A172 (cell line): ENCODE results near the gene ITPKC. TPM values are rescaled to one million over a fixed set of nuclear protein-coding genes. Genes with fewer than 3 reads are reported as not detected.
A peak's percentile ranks its signal among the peaks of the same experiment; 100 is the strongest.

ENCODE experiments used
- DNase-seq: peaks from one replicate; pipeline ENCODE4 v3.0.0-alpha.2; 2015; ENCODE audit warnings: low spot score
- total RNA-seq: library from RNA; depleted of rRNA; stranded (reverse); fragments of >200 nt; shearing (Covaris generic); gene quantifications from 2 replicates; pipeline ENCODE4 v1.2.3, GENCODE V29; 2014; rRNA removed

ITPKC gene
- 7.7 and 9.2 TPM in 2 replicates for total RNA-seq

DNA sequence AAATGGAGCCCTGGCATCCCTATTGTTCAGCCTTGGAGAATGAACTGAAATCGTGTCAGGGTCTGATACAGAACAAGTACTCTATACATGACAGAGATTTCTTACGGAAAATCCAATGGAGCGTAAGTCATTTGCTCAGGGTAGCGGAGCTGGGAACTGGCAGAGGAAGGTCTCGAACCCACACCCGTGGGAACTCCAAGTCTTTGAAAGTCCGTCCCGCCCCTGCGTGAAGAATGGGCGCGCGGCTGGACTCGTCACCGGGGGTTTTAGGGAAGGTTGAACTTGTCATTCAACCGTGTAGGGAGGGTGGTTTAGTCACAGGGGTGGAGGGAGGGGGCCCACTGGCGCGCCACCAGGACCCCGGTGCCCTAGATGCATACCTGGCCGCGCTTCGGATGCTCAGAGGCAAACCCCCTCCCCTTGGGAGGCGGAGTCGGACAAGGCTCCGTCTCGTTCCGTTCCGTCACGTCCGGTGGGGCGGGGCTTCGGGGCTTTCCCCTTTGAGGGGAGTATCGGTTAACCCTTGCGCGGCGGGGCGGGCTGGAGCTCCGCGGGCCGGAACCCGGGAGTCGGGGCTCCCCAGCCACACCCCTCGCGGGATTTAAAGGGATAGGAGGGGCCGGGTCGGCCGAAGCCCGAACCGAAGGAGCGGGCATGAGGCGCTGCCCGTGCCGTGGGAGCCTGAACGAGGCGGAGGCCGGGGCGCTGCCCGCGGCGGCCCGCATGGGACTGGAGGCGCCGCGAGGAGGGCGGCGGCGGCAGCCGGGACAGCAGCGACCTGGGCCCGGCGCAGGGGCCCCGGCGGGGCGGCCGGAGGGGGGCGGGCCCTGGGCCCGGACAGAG lies at the start of gene ITPKC, which contains the start of gene COQ8B:
Gene ITPKC (plus strand): TSS at position 631 of the 843 bp plus-strand sequence. CDS start 24 bp downstream, at position 655.
Gene COQ8B (minus strand): TSS at position 405 of the 843 bp plus-strand sequence. CDS start 2,254 bp downstream, outside the sequence.
- peak; percentile 96 for DNase-seq

DNA sequence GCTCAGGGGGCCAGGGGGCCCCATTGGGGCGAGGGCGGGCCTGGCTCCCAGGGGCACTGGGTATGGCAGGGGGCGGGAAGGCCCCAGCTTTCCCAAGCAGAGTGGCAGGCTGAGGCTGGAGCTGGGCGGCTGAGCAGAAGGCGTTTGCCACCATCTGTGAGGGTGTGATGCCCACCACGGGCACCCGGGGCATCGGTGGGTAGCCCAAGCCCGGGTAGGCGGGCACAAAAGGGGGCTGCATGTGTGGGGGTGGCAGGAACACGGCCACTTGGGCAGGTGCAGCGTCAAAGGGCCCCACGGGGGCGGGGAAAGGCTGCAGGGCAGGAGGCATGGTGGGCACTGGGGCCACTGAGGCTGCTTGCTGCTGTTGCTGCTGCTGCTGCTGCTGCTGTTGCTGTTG lies 49.3 kb upstream of the ITPKC start:
- no peak for DNase-seq

DNA sequence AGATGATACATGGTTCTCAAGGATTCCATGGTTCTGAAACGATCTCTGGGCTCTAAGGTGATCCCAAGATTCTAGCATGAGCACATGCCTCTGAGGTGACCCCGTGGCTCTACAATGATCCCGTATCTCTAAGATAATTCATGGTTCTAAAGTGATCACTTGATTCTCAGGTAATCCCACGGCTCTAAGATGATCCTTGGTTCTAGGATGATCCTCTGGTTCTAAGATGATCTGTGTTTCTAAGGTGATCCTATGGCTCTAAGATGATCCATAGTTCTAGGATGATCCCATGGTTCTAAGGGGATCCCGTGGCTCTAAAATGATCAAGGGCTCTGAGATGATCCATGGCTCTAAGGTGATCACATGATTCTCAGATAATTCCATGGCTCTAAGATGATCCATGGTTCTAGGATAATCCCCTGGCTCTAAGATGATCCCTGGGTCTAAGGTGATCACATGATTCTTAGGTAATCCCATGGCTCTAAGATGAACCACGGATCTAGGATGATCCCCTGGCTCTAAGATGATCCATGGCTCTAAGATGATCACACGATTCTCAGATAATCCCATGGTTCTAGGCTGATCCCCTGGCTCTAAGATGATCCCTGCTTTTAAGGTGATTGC lies 47.8 kb upstream of the ITPKC start:
- no peak for DNase-seq

DNA sequence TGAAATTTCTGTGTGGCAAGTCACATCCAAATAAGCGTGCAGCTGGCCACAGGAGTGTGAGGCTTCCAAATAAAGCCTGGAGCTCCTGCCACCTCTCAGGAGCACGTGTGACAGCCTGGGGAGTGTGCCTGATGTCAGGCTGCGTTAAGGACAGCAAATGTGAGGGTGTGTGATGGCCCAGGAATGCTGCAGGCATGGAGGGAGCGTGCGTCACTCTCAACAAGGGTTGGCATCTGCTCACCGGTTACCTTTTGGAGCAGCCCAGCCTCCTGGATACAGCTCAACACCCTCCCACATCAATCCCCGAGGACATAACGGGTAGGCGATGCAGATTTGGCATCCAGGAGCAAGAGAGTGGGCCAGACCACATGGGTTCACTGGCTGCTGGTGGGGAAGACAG lies 45.5 kb upstream of the ITPKC start:
- DNase-seq: no peak

DNA sequence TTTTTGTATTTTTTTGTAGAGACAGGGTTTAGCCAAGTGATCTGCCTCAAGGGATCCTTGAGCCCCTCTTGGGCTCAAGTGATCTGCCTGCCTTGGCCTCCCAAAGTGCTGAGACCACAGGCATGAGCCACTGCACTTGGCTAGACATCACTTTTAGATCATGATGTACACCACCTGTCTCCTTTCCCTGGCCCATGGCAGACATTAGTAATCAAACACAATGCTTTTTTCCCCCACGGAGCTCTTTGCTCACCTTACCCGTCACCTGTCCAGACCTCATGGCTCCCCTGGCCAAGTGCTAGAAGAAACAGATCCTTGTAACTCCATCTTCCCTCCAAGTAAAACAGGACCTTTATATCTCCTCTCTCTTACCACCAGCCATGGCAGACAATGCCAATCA lies 44.9 kb upstream of the ITPKC start:
- no peak for DNase-seq

DNA sequence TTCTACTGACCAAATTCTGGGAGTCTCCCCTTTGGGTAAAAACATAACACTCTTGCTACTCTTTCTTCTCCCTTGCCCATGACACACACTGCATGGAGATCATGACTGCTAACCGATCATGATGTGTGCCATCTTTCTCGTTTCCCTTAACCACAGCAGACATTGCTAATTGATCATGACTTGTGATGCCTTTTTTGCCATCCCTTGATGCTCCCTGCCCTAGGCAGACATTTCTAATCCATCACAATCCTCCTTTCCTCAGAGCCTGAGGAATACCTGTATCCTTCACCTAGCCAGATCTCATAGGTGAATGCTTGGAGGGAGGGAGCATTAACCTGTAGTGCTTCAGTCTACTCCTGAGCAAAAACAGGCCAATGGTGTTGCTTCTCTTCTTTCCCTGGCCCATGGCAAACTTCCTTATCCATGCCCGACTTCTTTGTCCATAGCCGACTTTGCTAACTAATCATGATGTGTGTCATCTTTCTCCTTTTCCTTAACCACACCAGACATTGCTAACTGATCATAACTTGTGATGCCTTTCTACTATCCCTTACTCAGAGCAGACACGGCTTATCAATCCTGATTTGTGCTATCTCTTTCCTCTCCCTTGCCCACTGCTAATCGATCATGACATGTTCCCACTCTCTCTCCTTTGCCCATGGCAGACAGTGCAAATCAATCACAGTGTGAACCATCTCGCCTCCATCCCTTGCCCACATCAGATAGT lies 44.2 kb upstream of the ITPKC start:
- DNase-seq: no peak

DNA sequence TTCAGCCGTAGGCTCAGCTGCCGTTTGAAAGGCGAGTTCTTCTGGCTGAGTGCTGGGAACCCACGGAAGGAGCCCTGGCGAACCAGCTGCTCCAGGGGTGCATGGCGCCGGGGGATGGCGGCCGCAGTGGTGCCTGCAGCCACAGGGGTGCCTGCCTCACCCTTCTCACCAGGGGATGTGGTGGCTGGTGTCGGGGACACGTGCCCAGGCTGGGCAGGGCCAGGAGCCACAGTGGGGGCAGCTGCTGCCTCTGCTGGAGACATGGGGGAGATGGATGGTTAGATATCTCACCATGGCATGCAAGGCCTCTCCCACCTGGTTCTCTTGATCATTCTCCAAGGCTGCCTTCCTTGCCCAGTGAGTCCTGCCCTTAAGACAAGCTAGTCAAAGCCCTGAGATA lies 43.5 kb upstream of the ITPKC start:
- no peak for DNase-seq

DNA sequence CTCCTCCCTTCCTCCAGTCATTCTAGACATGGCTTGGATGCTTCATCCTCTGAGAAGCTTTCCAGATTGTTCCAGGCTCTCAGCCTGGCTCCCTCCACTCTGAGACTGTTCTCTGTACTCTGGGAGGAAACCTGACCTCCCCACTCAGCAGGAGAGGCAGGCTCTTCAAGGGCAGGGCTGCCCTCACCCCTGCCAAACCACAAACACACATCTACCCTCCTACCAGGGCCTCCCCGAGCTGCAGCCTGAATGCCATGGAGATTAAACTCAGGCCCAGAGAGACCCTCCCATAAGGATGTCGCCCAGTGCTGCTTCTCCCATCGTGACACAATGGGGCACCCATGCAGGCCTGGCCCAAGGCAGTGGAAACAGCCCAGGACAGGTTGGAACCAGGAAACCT lies 42.6 kb upstream of the ITPKC start:
- DNase-seq: no peak

DNA sequence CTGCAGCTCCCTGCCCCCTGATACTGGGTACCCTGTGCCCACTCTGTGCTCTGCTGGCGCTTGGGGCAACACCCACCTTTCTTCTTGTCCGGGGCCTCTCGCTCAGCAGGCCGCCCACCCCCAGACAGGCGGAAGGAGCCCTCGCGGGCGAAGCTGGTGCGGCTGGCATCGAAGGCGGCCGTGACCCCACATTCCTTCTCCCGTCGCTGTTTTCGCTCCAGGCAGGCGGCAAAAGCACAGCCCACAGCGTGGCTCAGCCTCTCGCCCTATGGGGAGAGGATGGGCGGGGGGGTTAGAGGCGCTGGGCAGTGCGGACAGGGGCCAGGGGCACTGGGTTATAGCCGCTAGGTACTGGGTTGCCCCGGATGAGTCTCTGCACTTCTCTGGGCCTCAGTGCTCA lies 39.8 kb upstream of the ITPKC start:
- no peak for DNase-seq

DNA sequence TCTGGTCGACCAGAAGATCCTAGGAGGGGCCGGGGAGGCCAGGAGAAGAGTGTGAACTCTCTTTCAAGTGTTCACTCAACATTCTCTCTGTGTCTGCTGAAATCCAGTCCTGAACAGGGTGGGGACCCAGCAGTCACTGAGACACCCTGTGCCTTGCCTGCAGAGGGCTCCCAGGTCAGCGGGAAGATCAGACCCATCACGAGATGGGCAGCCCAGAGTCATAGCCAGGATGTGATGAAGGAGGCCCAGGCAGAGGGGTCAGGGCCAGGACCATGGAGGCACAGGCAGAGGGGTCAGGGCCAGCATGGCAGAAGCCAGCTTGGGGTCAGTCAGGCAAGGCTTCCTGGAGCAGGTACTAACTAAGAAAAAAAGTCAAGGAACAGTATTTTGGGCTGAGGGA lies 35.9 kb upstream of the ITPKC start:
- no peak for DNase-seq

DNA sequence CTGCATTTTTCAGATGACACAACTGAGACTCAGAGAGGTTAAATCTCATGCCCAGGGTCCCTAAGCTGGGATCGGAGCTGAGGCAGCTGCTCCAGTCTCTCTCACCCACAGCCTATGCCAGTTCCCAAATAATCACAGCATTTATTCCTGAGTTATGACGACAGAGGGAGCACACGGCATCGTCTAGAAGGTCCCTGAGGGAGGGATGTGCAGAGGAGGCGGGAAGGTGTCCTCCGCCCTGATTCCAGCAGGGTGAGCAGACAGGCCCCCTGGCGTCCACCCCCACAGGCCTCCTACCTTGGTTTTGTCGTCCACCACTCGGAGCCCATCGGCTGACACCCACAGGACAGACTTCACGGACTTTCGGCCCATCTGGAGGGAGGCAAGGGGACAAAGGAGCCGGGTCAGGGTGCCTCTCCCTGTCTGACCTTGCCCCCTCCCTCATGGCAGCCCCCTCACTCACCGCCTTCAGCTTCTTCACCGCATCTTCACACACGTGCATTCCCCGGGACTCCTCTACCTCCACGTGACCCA lies 34.4 kb upstream of the ITPKC start:
- DNase-seq: no peak

DNA sequence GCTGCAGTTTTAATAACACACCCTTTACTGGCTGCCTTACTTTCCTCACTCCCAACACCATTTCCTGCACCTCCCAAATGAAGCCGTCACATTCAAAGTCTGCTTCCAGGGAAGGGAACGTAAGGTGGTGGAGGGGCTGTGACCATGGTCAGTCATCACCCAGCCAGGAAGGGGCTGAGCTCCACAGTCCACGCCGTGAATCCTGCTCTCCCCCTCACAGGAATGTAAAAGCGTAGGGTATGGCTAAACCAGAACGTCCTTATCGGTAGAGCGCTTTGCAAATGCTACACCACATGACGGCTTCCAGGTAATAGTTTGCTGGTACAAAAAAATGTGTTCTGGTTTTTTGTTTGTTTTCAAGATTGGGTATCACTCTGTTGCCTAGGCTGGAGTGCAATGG lies 33.5 kb upstream of the ITPKC start:
- DNase-seq: no peak

DNA sequence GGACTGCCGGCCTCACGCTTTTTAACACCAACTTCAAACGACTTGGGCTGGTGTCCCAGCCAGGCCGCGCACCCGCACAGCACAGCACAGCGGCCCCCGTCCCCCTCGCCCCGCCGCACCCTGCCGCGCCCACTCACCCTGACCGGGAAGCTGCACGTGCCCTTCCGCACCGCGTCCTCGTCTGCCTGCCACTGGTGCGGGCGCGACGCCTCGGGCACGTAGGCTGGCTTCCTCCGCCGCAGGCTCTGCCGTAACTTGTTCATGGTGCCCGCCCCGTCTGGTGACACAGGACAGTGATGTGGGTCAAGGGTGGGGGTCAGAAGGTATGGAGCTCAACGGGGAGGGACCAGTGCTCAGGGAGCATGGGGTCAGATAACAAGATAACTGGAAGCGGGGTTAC lies 32.6 kb upstream of the ITPKC start:
- no peak for DNase-seq

DNA sequence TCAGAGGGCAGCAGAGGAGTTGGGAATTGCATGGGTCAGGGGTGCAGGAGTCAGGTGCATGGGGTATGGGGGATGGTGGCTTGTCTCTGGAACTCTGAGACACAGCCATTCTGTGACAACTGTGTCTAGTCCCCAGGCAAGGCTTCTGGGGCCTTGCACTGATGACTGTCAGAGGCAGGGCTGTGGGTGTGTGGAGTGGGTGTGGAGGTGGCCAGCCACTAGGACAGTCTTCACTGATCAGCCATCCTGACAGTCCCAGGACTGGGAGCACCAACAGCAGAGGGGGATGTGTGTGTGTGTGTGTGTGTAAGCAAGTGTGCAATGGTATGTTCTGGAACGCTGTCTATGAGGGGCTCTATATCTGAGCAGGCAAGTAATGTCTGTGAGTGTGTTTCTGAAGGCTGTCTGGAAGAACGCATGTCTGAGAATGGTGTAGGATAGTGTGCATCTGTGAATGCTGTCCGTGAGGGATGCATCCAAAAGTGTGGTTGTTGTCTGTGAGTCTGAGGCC lies 31.8 kb upstream of the ITPKC start:
- no peak for DNase-seq

DNA sequence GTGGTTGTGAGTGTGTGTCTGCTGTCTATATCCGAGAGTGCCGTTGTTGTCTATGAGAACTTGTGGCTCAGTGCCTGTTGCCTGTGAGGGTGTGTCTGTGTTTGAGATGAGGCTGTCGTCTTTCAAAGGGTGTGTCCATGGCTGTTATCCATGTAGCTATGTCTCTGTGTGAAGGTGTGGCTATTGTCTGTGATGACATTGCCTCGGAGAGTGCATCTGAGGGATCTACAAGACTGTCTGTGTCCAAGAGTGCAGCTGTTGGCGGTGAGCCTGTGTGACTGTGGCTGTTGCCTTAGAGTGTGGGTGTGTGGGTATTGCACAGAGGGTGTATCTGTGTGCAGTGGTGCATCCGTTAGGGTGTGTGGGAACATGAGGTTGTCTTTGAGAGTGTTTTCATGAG lies 31.3 kb upstream of the ITPKC start:
- no peak for DNase-seq

DNA sequence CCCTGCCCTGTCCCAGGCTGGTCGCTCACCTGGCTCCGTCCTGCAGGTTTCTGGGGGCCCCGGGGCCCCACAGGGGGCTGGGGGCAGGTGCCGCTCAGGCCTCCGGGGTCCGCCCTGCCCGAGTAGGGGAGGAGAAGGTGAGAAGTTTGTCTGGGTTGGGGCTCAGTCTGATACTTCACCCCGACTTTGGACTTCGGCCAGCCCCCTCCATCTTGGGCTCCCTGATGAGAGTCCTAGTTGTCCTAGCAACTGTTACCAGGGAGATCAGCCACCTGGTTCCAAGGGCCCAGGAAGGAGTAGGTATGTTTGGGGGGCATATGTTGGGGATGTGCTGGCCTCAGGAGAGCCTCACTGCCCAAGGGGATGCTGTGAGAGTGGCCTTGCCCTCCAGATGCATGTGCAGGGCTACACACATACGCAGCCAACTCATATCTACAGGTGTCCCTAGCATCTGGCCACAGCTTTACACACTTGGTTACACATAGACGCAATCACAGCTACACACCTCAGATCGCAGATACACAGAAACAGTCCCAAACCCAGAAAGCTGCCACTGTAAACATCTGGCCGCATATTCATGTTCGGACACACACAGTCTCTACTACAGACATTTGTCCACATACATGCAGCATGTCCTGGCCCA lies 29.9 kb upstream of the ITPKC start:
- no peak for DNase-seq

DNA sequence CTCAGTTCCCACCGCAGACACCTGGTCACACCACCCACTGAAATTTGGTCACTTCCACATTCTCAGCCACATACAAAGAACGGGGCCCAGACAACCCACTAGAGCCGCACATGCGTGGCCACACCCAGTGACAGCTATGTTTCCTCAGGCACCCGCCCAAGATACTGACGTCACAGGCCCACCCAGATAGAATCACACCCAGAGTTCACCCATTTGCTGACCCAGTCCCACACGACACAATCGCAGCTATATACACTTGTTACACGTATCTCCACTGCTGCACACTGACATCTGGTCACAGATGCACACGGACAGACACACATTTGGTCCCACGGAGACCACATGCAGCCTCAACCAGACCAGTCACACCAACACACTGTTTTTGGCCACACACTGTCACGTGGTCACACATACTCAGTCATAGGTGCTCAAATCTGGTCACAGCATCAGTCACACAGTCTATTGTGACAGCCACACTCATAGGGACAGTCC lies 29.3 kb upstream of the ITPKC start:
- DNase-seq: peak; percentile 60

DNA sequence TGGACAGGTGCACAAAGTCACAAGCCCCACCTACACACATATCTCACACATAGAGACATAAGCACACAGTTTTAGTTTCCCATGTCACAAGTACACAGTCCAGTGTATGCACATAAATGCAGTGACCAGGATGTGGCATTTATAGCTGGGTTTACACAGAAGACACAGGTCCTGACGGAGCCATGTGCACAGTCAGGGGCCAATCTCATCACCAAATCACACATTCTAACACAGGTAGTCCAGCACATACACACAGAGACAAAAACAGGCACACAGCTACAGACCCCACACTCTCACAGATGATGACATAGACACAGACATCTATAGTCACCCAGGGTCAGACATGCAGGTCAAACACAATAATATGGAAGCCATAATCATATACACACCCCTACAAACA lies 28.6 kb upstream of the ITPKC start:
- DNase-seq: no peak

DNA sequence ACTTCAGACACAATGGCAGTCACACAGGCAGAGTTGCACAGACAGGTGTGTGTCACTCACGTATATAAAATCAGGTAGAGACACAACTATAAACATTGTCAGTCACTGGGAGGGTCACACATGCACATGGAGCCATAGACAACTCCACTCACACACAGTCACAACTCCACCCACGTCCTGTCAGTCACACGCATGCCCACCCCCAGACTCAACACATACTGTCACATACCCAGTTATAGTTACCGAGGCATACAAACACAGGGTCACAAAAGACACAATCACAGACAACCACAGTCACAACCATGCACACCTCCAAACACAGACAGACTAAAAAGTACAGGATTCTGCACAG lies 27.9 kb upstream of the ITPKC start:
- DNase-seq: no peak

DNA sequence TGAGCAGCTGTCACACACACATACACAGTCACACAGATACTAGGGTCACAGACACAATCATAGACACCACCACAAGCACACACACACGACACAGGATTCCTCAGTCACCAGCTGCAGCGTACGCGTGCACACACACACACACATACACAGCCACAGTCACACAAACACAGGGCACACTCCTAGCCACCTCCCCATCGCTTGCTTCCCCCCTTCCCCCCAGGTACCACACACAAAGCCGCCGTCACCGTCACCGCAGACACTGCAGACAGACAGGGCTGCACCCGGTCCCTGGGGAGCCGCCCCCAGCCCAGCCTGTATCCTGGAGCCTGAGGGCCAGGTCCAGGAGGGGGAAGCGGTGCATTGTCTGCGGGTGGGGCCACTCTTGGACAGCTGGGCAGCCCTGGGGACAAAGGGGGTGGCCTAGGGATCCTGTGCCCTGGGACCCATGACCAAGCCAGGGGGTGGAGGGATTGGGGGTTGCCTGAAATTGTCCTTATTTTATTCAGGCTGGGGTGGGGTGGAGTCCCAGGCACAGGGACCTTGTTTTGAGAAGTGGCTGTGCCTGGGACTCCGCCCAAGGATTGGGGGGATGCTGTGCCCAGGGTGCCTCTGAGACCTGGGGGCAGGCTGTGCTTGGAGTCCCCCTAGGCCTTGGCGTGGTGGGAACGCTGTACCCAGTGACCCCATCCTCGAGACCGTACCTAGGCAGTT lies 27.4 kb upstream of the ITPKC start:
- DNase-seq: no peak
